Measurements from ENCODE around the gene TTC22. TPM values are rescaled to one million over a fixed set of nuclear protein-coding genes. Genes with fewer than 3 reads are reported as not detected.

TTC22 gene
- total RNA-seq, 1 experiment from 2014 or later, result 17.2 TPM

- BruUV-seq (replicated peaks), result no TSS peak
- intact Hi-C loops (cut with micrococcal nuclease; ENCODE audit: unreplicated experiment), result no loop called here
- TF ChIP-seq, protein P1, sequence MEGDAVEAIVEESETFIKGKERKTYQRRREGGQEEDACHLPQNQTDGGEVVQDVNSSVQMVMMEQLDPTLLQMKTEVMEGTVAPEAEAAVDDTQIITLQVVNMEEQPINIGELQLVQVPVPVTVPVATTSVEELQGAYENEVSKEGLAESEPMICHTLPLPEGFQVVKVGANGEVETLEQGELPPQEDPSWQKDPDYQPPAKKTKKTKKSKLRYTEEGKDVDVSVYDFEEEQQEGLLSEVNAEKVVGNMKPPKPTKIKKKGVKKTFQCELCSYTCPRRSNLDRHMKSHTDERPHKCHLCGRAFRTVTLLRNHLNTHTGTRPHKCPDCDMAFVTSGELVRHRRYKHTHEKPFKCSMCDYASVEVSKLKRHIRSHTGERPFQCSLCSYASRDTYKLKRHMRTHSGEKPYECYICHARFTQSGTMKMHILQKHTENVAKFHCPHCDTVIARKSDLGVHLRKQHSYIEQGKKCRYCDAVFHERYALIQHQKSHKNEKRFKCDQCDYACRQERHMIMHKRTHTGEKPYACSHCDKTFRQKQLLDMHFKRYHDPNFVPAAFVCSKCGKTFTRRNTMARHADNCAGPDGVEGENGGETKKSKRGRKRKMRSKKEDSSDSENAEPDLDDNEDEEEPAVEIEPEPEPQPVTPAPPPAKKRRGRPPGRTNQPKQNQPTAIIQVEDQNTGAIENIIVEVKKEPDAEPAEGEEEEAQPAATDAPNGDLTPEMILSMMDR (IDR thresholded peaks at IDR 0.05; ENCODE audit: unreplicated experiment), result no peak
- DNase-seq, result no peak
- no peaks in the 10 kb centered on the region for H3K4me1 Mint-ChIP-seq (ENCODE audit: low read depth, unreplicated experiment)
- peaks cover 14% of the 10 kb centered on the region for H3K27me3 Mint-ChIP-seq (ENCODE audit: unreplicated experiment)
- H3K4me3 Mint-ChIP-seq (ENCODE audit: low read depth, unreplicated experiment), result no peak overlapping the region
- H3K36me3 Mint-ChIP-seq (ENCODE audit: insufficient read depth, unreplicated experiment), result peaks cover 5% of the 10 kb centered on the region
- H3K9me3 Mint-ChIP-seq (ENCODE audit: low read depth, unreplicated experiment), result no peaks in the 10 kb centered on the region
- no peak overlapping the region for H3K27ac Mint-ChIP-seq (ENCODE audit: unreplicated experiment)
- CTCF ChIA-PET, result no interaction called here
Observed at GRCh38 chr1:54839824-54840223, 38.7 kb upstream of the TTC22 start.

GRCh38 chr1:54838565-54839180 lies 37.5 kb upstream of the TTC22 start:
- CTCF ChIA-PET, result interaction anchor here (0.6 kb wide), 2 partner anchors 57 to 498 kb away, joined by 3 read pairs; no protein-coding TSS in a partner anchor
- peaks cover 14% of the 10 kb centered on the region for H3K27me3 Mint-ChIP-seq (ENCODE audit: unreplicated experiment)
- TF ChIP-seq, protein P1 (IDR thresholded peaks at IDR 0.05; ENCODE audit: unreplicated experiment), result no peak
- peak overlapping the region; percentile 1 for H3K27ac Mint-ChIP-seq (ENCODE audit: unreplicated experiment)
- no peaks in the 10 kb centered on the region for H3K9me3 Mint-ChIP-seq (ENCODE audit: low read depth, unreplicated experiment)
- no peak overlapping the region for H3K4me3 Mint-ChIP-seq (ENCODE audit: low read depth, unreplicated experiment)
- H3K4me1 Mint-ChIP-seq (ENCODE audit: low read depth, unreplicated experiment), result no peaks in the 10 kb centered on the region
- H3K36me3 Mint-ChIP-seq (ENCODE audit: insufficient read depth, unreplicated experiment), result peaks cover 5% of the 10 kb centered on the region
- no TSS peak for BruUV-seq (replicated peaks)
- no peak for DNase-seq
- intact Hi-C loops (cut with micrococcal nuclease; ENCODE audit: unreplicated experiment), result no loop called here

GRCh38 chr1:54837002-54837853 lies 36.1 kb upstream of the TTC22 start:
- no peak overlapping the region for H3K27ac Mint-ChIP-seq (ENCODE audit: unreplicated experiment)
- intact Hi-C loops (cut with micrococcal nuclease; ENCODE audit: unreplicated experiment), result no loop called here
- no peaks in the 10 kb centered on the region for H3K9me3 Mint-ChIP-seq (ENCODE audit: low read depth, unreplicated experiment)
- BruUV-seq (replicated peaks), result no TSS peak
- TF ChIP-seq, protein P1 (IDR thresholded peaks at IDR 0.05; ENCODE audit: unreplicated experiment), result no peak
- H3K36me3 Mint-ChIP-seq (ENCODE audit: insufficient read depth, unreplicated experiment), result peaks cover 5% of the 10 kb centered on the region
- CTCF ChIA-PET, result no interaction called here
- no peak overlapping the region for H3K4me3 Mint-ChIP-seq (ENCODE audit: low read depth, unreplicated experiment)
- peaks cover 14% of the 10 kb centered on the region for H3K27me3 Mint-ChIP-seq (ENCODE audit: unreplicated experiment)
- H3K4me1 Mint-ChIP-seq (ENCODE audit: low read depth, unreplicated experiment), result no peaks in the 10 kb centered on the region
- DNase-seq, result no peak

DNA sequence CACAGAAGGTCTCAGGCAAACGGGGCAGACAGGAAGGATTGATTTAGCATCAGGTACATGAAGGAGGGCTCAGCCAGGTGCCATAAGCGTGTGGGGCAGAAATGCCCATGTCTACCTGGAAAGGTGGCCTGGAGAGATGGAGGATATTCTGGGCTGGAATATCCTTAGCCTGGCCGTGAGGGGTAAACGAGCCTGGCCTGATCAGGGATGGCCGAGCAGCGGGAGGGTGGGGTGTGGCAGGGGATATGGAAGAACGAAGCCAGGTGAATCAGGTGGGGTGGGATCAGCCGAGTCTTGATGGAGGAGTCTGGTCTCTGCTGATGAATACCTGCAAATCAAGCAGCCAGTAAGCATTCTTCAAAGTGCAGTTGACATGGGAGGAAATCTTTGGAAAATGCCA lies 35.5 kb upstream of the TTC22 start:
- H3K4me3 Mint-ChIP-seq (ENCODE audit: low read depth, unreplicated experiment), result no peak overlapping the region
- intact Hi-C loops (cut with micrococcal nuclease; ENCODE audit: unreplicated experiment), result no loop called here
- H3K27ac Mint-ChIP-seq (ENCODE audit: unreplicated experiment), result no peak overlapping the region
- CTCF ChIA-PET, result no interaction called here
- peaks cover 14% of the 10 kb centered on the region for H3K27me3 Mint-ChIP-seq (ENCODE audit: unreplicated experiment)
- DNase-seq, result no peak
- H3K9me3 Mint-ChIP-seq (ENCODE audit: low read depth, unreplicated experiment), result no peaks in the 10 kb centered on the region
- TF ChIP-seq, protein P1 (IDR thresholded peaks at IDR 0.05; ENCODE audit: unreplicated experiment), result no peak
- H3K4me1 Mint-ChIP-seq (ENCODE audit: low read depth, unreplicated experiment), result no peaks in the 10 kb centered on the region
- no TSS peak for BruUV-seq (replicated peaks)
- peaks cover 5% of the 10 kb centered on the region for H3K36me3 Mint-ChIP-seq (ENCODE audit: insufficient read depth, unreplicated experiment)

Measured in Calu3 (cell line).